Esophagus muscularis mucosa (tissue), 4 donors: ENCODE measurements around the gene TCAP. TPM values are rescaled to one million over a fixed set of nuclear protein-coding genes. Genes with fewer than 3 reads are reported as not detected.
A peak's percentile ranks its signal among the peaks of the same experiment; 100 is the strongest.

ENCODE experiments used
- DNase-seq: peaks from one replicate; pipeline ENCODE4 v3.0.0-alpha.2; 2017; ENCODE audit errors: extremely low spot score
- H3K27ac ChIP-seq, 4 donors: fragments of 200-600 bp; sonication (generic); replicated peaks in 1 of 4; 1 replicate in 3 of 4; 2 replicates in 1 of 4; pipeline ENCODE4 v1.5.1; 2016 to 2019; ENCODE audit warnings: mild to moderate bottlenecking in 1 of 4
- H3K27me3 ChIP-seq, 4 donors: fragments of 200-600 bp; sonication (generic); one replicate each; pipeline versions ENCODE4 v1.5.1 to v1.6.0; 2016 to 2019
- H3K36me3 ChIP-seq, 4 donors: fragments of 200-600 bp; sonication (generic); one replicate each; pipeline ENCODE4 v1.5.1; 2016 to 2019
- H3K4me1 ChIP-seq, 4 donors: fragments of 200-600 bp; sonication (generic); one replicate each; pipeline ENCODE4 v1.5.1; 2016 to 2019
- H3K4me3 ChIP-seq, 4 donors: fragments of 200-600 bp; sonication (generic); 1 replicate in 2 of 4; 2 replicates in 2 of 4; pipeline ENCODE4 v1.5.1; 2016 to 2019; ENCODE audit warnings: mild to moderate bottlenecking in 4 of 4, moderate library complexity in 1 of 4
- H3K9me3 ChIP-seq, 4 donors: fragments of 200-600 bp; sonication (generic); 1 replicate in 3 of 4; 2 replicates in 1 of 4; pipeline ENCODE4 v1.5.1; 2016 to 2019
- EP300 ChIP-seq: sonication (generic); formaldehyde crosslinking; IDR thresholded peaks from one replicate; pipeline ENCODE4 v1.6.1; 2017; ENCODE audit warnings: antibody characterized with exemption
- POLR2A ChIP-seq: fragments of 450-650 bp; IDR thresholded peaks from one replicate; pipeline ENCODE4 v1.6.1; 2017; ENCODE audit warnings: antibody characterized with exemption, moderate library complexity, mild to moderate bottlenecking, low read depth
- POLR2AphosphoS5 ChIP-seq, 2 donors: sonication (generic); formaldehyde crosslinking; IDR thresholded peaks; one replicate each; pipeline ENCODE4 v1.6.1; 2017; ENCODE audit warnings: antibody characterized with exemption in 2 of 2
- WGBS: methylation state at CpG from one replicate; pipeline ENCODE4 v1.1.5; 2018; 5-methylcytosine and 5-hydroxymethylcytosine counted together
- intact Hi-C: fragments of 100-400 bp; cut with DNase I; formaldehyde crosslinking; loops from one replicate; pipeline ENCODE4 v1.15.1; 2023
- total RNA-seq, 4 donors: library from RNA; depleted of rRNA; stranded (reverse); fragments of >200 nt; gene quantifications; one replicate each; pipeline versions ENCODE4 v1.1.0 to v1.2.1, GENCODE V29; 2016
- TF ChIP-seq, protein P1 (sequence below), 3 experiments: fragments of 200-600 bp in 2 of 3; fragments of 450-650 bp in 1 of 3; sonication (generic) in 2 of 3; IDR thresholded peaks; one replicate each; pipeline ENCODE4 v1.5.1; 2017 to 2019; ENCODE audit warnings: antibody characterized with exemption in 3 of 3, mild to moderate bottlenecking in 2 of 3, moderate library complexity in 1 of 3

TCAP gene
- total RNA-seq, 4 donors from 2014 or later = 0.99 to 2.1 (median 1.3) TPM

DNA sequence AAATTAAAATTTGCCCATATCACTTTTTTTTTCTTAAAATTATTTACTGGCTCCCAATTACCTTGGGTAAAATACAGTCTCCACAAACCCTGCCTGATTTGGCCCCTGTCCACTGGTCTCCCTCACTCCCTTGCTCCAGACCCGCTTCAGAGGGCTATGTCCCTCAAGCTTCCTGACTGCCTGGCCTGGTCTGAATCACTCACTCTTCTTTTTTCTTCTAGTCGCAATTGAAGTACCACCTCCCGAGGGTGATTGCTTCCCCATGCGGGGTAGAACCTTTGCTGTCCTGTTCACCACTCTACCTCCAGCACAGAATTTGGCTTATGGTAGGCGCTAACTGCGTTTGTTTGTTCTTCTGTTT lies 23.3 kb downstream of the TCAP start:
- WGBS = 18% methylated on average over 6 of the region's 6 CpGs
- H3K27ac ChIP-seq = peak overlapping the region; percentile 83 to 91 (median 86)
- H3K4me1 ChIP-seq = peaks cover 11 to 22% (median 17%) of the 10 kb centered on the region in 4 donors
- H3K27me3 ChIP-seq = no peaks in the 10 kb centered on the region
- no peak for TF ChIP-seq EP300
- no peak for TF ChIP-seq POLR2AphosphoS5 (IDR thresholded peaks at IDR 0.05)
- TF ChIP-seq, protein P1, sequence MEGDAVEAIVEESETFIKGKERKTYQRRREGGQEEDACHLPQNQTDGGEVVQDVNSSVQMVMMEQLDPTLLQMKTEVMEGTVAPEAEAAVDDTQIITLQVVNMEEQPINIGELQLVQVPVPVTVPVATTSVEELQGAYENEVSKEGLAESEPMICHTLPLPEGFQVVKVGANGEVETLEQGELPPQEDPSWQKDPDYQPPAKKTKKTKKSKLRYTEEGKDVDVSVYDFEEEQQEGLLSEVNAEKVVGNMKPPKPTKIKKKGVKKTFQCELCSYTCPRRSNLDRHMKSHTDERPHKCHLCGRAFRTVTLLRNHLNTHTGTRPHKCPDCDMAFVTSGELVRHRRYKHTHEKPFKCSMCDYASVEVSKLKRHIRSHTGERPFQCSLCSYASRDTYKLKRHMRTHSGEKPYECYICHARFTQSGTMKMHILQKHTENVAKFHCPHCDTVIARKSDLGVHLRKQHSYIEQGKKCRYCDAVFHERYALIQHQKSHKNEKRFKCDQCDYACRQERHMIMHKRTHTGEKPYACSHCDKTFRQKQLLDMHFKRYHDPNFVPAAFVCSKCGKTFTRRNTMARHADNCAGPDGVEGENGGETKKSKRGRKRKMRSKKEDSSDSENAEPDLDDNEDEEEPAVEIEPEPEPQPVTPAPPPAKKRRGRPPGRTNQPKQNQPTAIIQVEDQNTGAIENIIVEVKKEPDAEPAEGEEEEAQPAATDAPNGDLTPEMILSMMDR (IDR thresholded peaks at IDR 0.05) = no peak
- TF ChIP-seq POLR2A = no peak
- peaks cover 0 to 21% (median 17%) of the 10 kb centered on the region in 4 donors for H3K36me3 ChIP-seq
- DNase-seq = no peak
- intact Hi-C loops = loop anchor here (5.0 kb wide), 1 partner anchor 39 kb away; no protein-coding TSS in a partner anchor
- no peaks in the 10 kb centered on the region for H3K9me3 ChIP-seq
- H3K4me3 ChIP-seq = peak overlapping the region; percentile 68 to 81 (median 72)

DNA sequence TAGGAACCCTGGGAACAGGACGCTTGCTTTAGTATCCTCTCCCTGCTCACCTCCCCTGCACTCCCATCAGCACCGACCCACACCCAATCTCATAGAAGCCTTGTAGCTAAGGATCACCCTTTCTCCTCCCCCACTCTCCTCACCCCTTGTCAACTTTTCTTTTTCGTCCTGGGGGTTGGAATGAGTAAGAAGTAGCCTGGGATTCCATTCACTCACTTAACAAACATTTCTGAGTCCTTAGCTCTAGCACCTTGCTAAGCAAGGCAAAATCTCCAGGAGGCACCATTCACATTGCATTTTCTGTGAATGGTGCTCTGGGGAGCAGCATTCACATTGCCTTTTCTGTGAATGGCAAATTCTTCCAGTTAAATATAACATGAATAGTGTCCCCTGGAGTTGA lies 23.8 kb downstream of the TCAP start:
- Histone ChIP-seq H3K4me1 (peaks cover 11 to 22% (median 17%) of the 10 kb centered on the region in 4 donors), H3K27ac (no peak overlapping the region), H3K36me3 (peaks cover 0 to 17% (median 14%) of the 10 kb centered on the region in 4 donors), H3K9me3 (no peaks in the 10 kb centered on the region), H3K4me3 (peak overlapping the region in 2 of 4 donors; percentile 68 to 81), H3K27me3 (no peaks in the 10 kb centered on the region)
- no peak for TF ChIP-seq POLR2AphosphoS5 (IDR thresholded peaks at IDR 0.05)
- TF ChIP-seq, protein P1 (IDR thresholded peaks at IDR 0.05) = no peak
- TF ChIP-seq EP300 = no peak
- TF ChIP-seq POLR2A = no peak
- intact Hi-C loops = loop anchor here (5.0 kb wide), 1 partner anchor 38 kb away; no protein-coding TSS in a partner anchor
- 42% methylated on average over 3 of the region's 3 CpGs for WGBS
- no peak for DNase-seq

DNA sequence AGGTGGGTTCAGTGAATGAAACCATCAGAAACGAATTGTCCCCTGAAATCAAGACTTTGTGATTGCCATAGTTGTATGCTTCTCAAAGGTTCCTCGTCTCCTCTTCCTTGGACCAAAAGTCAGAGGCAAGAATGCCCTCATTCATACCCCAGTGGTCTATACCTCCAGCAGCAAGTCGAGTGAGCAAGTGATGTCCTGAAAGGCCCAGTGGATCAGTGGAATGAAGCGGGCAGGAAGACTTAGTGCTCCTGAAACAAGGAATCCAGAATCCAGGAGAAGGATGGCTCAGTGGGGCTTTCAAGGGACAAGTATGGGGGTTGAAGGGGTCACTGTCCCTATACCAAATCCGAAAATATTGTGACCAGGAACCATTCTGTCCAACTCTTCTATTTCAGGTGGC lies 29.4 kb downstream of the TCAP start:
- Histone ChIP-seq H3K27me3 (no peaks in the 10 kb centered on the region), H3K4me3 (no peak overlapping the region), H3K36me3 (peaks cover 0 to 6% (median 0%) of the 10 kb centered on the region in 4 donors), H3K9me3 (no peaks in the 10 kb centered on the region), H3K27ac (no peak overlapping the region), H3K4me1 (peaks cover 4 to 6% (median 6%) of the 10 kb centered on the region in 4 donors)
- no peak for TF ChIP-seq POLR2AphosphoS5 (IDR thresholded peaks at IDR 0.05)
- TF ChIP-seq, protein P1 (IDR thresholded peaks at IDR 0.05) = no peak
- TF ChIP-seq POLR2A = no peak
- no peak for TF ChIP-seq EP300
- 89% methylated on average over 5 of the region's 5 CpGs for WGBS
- intact Hi-C loops = no loop called here
- no peak for DNase-seq

DNA sequence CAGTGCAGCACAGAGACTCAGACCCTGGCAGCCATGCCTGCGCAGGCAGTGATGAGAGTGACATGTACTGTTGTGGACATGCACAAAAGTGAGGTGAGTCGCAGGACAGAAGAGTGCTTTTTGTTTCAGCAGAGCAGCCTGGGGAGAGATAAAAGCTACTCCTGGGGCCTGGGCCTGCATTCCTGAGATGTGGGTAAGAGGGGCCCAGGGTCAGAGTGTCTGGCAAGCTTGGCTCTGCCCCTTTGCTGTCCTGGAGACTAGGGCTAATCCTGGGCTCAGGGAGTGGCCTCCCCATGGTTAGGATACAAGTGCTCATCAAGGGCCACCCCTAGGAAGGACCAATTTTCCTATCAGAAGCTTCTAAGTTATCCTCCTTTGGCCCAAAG lies 29.9 kb downstream of the TCAP start:
- peaks cover 0 to 6% (median 0%) of the 10 kb centered on the region in 4 donors for H3K36me3 ChIP-seq
- no peaks in the 10 kb centered on the region for H3K27me3 ChIP-seq
- DNase-seq = no peak
- H3K27ac ChIP-seq = no peak overlapping the region
- 96% methylated on average over 2 of the region's 2 CpGs for WGBS
- peaks cover 5 to 8% (median 7%) of the 10 kb centered on the region in 4 donors for H3K4me1 ChIP-seq
- H3K9me3 ChIP-seq = no peaks in the 10 kb centered on the region
- TF ChIP-seq POLR2AphosphoS5 (IDR thresholded peaks at IDR 0.05) (no peak), POLR2A (no peak), EP300 (no peak)
- TF ChIP-seq, protein P1 (IDR thresholded peaks at IDR 0.05) = no peak
- intact Hi-C loops = no loop called here
- H3K4me3 ChIP-seq = no peak overlapping the region

DNA sequence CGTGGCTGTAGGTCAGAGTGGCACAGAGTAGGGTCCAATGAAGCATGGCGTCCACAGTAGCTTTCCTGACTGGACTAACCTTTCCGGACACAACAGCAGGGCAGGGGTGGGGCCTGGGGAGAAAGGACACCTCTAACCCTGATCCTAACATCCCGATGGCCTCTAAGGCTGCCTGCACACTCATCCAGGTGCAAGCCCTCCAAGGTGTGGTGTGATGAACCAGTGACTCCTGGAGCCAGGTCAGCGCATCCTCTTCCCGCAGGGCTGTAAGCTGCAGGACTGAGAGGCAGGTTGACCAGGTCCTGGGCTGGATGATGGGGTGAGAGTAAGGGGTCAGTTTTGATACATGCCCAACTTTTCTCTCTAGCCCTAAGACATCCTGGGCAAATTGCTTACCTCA lies 31.6 kb downstream of the TCAP start:
- no peak for TF ChIP-seq POLR2A
- TF ChIP-seq, protein P1 (IDR thresholded peaks at IDR 0.05) = no peak
- Histone ChIP-seq H3K36me3 (peaks cover 0 to 6% (median 0%) of the 10 kb centered on the region in 4 donors), H3K27ac (no peak overlapping the region), H3K4me3 (no peak overlapping the region), H3K9me3 (no peaks in the 10 kb centered on the region), H3K27me3 (no peaks in the 10 kb centered on the region), H3K4me1 (peaks cover 15 to 23% (median 20%) of the 10 kb centered on the region in 4 donors)
- DNase-seq = no peak
- intact Hi-C loops = no loop called here
- WGBS = 100% methylated on average over 2 of the region's 6 CpGs
